Memory B cell (primary cell): Measurements from ENCODE around the gene KLHL3.

Experiments used
- ATAC-seq: fragments of 150-1000 bp; cut with Tn5 transposase; 2 replicates; pipeline ENCODE4 v1.10.0; 2021; ENCODE audit warnings: low read depth, mild to moderate bottlenecking, moderate library complexity
- DNase-seq, 2 donors: peaks; one replicate each; pipeline ENCODE4 v3.0.0; 2022; ENCODE audit warnings: low spot score in 2 of 2
- H3K27ac Mint-ChIP-seq: one replicate; pipeline ENCODE4 v1.8.0; 2022; ENCODE audit warnings: mild to moderate bottlenecking, moderate library complexity, mixed read lengths
- H3K27me3 Mint-ChIP-seq: one replicate; pipeline ENCODE4 v1.8.0; 2022; ENCODE audit warnings: mixed read lengths
- H3K36me3 Mint-ChIP-seq: one replicate; pipeline ENCODE4 v1.8.0; 2022; ENCODE audit warnings: mild to moderate bottlenecking, mixed read lengths
- H3K4me1 Mint-ChIP-seq: one replicate; pipeline ENCODE4 v1.8.0; 2022; ENCODE audit warnings: mixed read lengths
- H3K4me3 Mint-ChIP-seq: one replicate; pipeline ENCODE4 v1.8.0; 2022; ENCODE audit warnings: mild to moderate bottlenecking, moderate library complexity, mixed read lengths
- H3K9me3 Mint-ChIP-seq: one replicate; pipeline ENCODE4 v1.8.0; 2022; ENCODE audit warnings: mixed read lengths

Gene KLHL3

DNA sequence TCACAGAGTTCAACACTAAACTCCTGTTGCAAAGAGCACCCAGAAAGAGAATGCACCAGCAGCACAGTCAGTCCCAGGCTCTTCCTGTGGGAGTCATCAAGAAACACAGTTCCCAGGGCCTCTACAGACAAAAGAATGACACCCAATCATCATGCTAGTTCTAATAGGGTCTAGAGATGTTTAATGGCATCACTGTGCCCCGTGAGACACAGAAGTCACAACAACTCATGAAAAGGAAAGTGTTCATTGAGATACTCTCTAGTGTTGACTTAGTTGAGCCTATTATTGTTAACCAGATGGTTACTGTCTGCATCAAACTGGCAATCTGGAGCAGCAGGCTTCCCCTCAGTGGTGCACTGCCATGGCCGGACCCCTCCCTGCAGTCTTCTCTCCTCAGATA lies 1.6 kb downstream of the KLHL3 start:
- H3K9me3 Mint-ChIP-seq: peaks cover 3% of the 10 kb centered on the region
- H3K36me3 Mint-ChIP-seq: peaks cover 2% of the 10 kb centered on the region
- H3K4me3 Mint-ChIP-seq: no peak overlapping the region
- ATAC-seq (no peak), DNase-seq (no peak)
- H3K27ac Mint-ChIP-seq: no peak overlapping the region
- peaks cover 2% of the 10 kb centered on the region for H3K4me1 Mint-ChIP-seq
- H3K27me3 Mint-ChIP-seq: peaks cover 2% of the 10 kb centered on the region

DNA sequence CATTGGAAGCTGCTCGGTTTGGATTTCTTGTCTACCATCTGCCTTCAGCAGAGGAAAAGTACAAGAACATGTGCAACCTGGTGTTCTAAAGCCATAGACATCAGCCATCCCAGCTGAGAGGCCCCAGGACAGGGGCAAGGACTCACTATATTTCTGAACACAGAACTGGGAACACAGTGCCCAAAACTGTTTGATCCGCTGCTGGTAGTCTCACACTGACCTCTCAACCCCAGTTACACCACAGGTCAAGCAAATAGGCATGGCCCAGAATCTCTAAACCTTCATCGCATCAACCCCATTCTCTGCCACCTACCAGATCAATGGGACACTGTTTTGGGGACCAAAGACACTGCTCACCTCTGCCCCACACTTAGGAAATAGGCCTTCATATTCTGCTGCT lies 2.0 kb downstream of the KLHL3 start:
- no peak for DNase-seq
- H3K27ac Mint-ChIP-seq: no peak overlapping the region
- peaks cover 2% of the 10 kb centered on the region for H3K27me3 Mint-ChIP-seq
- ATAC-seq: no peak
- H3K4me1 Mint-ChIP-seq: peaks cover 2% of the 10 kb centered on the region
- H3K9me3 Mint-ChIP-seq: peaks cover 3% of the 10 kb centered on the region
- H3K4me3 Mint-ChIP-seq: no peak overlapping the region
- peaks cover 2% of the 10 kb centered on the region for H3K36me3 Mint-ChIP-seq

DNA sequence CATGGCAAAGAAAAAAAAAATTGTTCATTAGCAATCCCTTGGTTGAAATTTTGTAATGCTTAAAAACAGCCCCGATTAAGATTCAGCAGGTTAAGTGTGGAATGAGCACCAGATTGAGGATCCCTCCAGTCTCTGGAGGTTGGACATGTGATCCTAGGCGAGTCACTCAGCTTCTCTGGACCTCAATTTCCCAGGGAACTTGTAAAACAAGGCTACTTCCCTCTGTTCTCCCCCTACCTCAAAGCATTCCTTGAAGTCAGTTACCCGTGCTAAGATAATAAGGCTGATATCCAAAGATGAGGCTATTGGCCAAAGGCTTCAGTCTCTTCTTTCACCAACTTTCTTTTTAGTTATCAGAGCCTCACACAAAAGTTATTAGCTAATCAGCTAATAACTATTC lies 2.9 kb downstream of the KLHL3 start:
- H3K36me3 Mint-ChIP-seq: peaks cover 2% of the 10 kb centered on the region
- H3K9me3 Mint-ChIP-seq: peaks cover 3% of the 10 kb centered on the region
- H3K4me1 Mint-ChIP-seq: peaks cover 2% of the 10 kb centered on the region
- no peak overlapping the region for H3K27ac Mint-ChIP-seq
- H3K4me3 Mint-ChIP-seq: no peak overlapping the region
- peaks cover 2% of the 10 kb centered on the region for H3K27me3 Mint-ChIP-seq
- ATAC-seq (no peak), DNase-seq (no peak)

DNA sequence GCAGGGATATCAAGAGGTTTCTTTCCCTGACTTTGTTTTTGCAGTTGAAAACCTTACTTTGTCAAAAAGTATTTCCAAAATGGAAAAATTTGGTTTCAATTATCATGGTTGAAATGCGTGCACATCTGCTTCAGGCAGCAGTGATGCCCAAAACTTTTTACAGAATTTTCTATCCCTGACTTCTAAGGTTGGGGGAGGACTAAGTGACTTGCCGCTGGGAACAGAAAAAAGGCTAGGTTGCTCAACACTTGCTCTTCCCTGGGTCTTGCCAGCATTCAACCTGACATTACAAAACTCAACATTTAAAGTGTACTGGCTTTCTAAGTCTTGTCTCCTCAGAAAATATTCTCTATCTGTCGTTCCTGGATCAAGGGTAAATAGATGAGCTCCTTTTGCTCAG lies 4.7 kb downstream of the KLHL3 start:
- Mint-ChIP-seq H3K4me3 (no peak overlapping the region), H3K4me1 (no peaks in the 10 kb centered on the region), H3K36me3 (no peaks in the 10 kb centered on the region), H3K27me3 (peaks cover 2% of the 10 kb centered on the region), H3K27ac (no peak overlapping the region), H3K9me3 (no peaks in the 10 kb centered on the region)
- no peak for DNase-seq
- ATAC-seq: no peak

- no peaks in the 10 kb centered on the region for H3K4me1 Mint-ChIP-seq
- ATAC-seq (no peak), DNase-seq (no peak)
- no peak overlapping the region for H3K4me3 Mint-ChIP-seq
- H3K27ac Mint-ChIP-seq: no peak overlapping the region
- H3K27me3 Mint-ChIP-seq: peaks cover 2% of the 10 kb centered on the region
- no peaks in the 10 kb centered on the region for H3K36me3 Mint-ChIP-seq
- no peaks in the 10 kb centered on the region for H3K9me3 Mint-ChIP-seq
Observed at GRCh38 chr5:137730336-137730735, 5.6 kb downstream of the KLHL3 start.

GRCh38 chr5:137728048-137728447 lies 7.8 kb downstream of the KLHL3 start:
- DNase-seq (no peak), ATAC-seq (no peak)
- Mint-ChIP-seq H3K4me1 (no peaks in the 10 kb centered on the region), H3K27me3 (no peaks in the 10 kb centered on the region), H3K9me3 (no peaks in the 10 kb centered on the region), H3K27ac (no peak overlapping the region), H3K36me3 (no peaks in the 10 kb centered on the region), H3K4me3 (no peak overlapping the region)

- no peaks in the 10 kb centered on the region for H3K36me3 Mint-ChIP-seq
Observed at GRCh38 chr5:137727623-137728022, 8.3 kb downstream of the KLHL3 start.

GRCh38 chr5:137724251-137724650 lies 11.6 kb downstream of the KLHL3 start:
- no peaks in the 10 kb centered on the region for H3K9me3 Mint-ChIP-seq
- H3K4me1 Mint-ChIP-seq: no peaks in the 10 kb centered on the region
- H3K27ac Mint-ChIP-seq: no peak overlapping the region
- peaks cover 2% of the 10 kb centered on the region for H3K36me3 Mint-ChIP-seq
- no peak for ATAC-seq
- DNase-seq: no peak
- H3K4me3 Mint-ChIP-seq: no peak overlapping the region
- H3K27me3 Mint-ChIP-seq: no peaks in the 10 kb centered on the region

More at GRCh38 chr5:137727623-137728022, 8.3 kb downstream of the KLHL3 start:
- ATAC-seq (no peak), DNase-seq (no peak)
- Mint-ChIP-seq H3K4me1 (no peaks in the 10 kb centered on the region), H3K27me3 (no peaks in the 10 kb centered on the region), H3K9me3 (no peaks in the 10 kb centered on the region), H3K4me3 (no peak overlapping the region), H3K27ac (no peak overlapping the region)

DNA sequence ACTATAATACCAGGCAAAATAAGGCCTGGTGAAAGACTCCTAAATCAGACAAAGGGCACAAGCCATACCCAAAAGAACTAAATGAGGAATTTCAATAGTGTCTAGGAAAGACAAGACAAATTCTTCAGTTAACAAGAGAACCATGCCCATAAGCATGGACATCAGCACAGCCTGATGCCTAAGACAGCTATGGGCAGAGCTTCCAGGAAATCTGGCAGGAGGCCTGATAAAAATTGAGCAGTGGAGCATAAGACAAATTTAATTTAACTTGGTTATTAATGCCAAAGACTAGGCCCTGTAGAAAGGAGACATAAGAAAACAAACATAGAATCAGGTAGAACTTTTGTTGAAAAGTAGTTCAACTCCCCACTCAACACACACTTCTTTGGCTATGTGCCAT lies 17.3 kb downstream of the KLHL3 start:
- no peaks in the 10 kb centered on the region for H3K4me1 Mint-ChIP-seq
- no peak overlapping the region for H3K4me3 Mint-ChIP-seq
- no peak overlapping the region for H3K27ac Mint-ChIP-seq
- H3K9me3 Mint-ChIP-seq: peaks cover 3% of the 10 kb centered on the region
- H3K36me3 Mint-ChIP-seq: peaks cover 2% of the 10 kb centered on the region
- H3K27me3 Mint-ChIP-seq: no peaks in the 10 kb centered on the region
- DNase-seq (no peak), ATAC-seq (no peak)

GRCh38 chr5:137716337-137716736 lies 19.6 kb downstream of the KLHL3 start:
- no peaks in the 10 kb centered on the region for H3K4me1 Mint-ChIP-seq
- H3K27me3 Mint-ChIP-seq: no peaks in the 10 kb centered on the region
- DNase-seq (no peak), ATAC-seq (no peak)
- H3K9me3 Mint-ChIP-seq: peaks cover 3% of the 10 kb centered on the region
- no peak overlapping the region for H3K27ac Mint-ChIP-seq
- H3K36me3 Mint-ChIP-seq: peaks cover 8% of the 10 kb centered on the region
- H3K4me3 Mint-ChIP-seq: no peak overlapping the region

DNA sequence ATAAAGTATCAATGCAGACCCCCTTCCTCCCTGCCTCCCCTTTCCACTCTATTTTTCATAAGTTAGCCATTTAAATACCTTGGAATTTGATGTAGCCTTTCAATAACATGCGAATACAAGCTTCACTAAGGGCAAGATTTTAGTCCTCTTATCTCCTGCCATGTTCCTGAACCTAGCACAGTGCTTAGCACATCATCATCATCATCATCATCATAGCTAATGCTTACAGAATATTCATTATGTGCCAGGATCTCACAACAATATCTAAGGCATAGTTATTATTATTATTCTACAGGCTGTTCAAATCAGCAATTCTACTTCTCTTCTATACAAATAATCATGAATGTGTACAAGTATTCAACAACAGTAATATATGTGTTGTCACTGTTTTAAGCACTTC lies 20.4 kb downstream of the KLHL3 start:
- H3K9me3 Mint-ChIP-seq: peaks cover 3% of the 10 kb centered on the region
- no peak overlapping the region for H3K4me3 Mint-ChIP-seq
- DNase-seq (no peak), ATAC-seq (no peak)
- no peaks in the 10 kb centered on the region for H3K4me1 Mint-ChIP-seq
- H3K27me3 Mint-ChIP-seq: peaks cover 3% of the 10 kb centered on the region
- no peak overlapping the region for H3K27ac Mint-ChIP-seq
- peaks cover 13% of the 10 kb centered on the region for H3K36me3 Mint-ChIP-seq

DNA sequence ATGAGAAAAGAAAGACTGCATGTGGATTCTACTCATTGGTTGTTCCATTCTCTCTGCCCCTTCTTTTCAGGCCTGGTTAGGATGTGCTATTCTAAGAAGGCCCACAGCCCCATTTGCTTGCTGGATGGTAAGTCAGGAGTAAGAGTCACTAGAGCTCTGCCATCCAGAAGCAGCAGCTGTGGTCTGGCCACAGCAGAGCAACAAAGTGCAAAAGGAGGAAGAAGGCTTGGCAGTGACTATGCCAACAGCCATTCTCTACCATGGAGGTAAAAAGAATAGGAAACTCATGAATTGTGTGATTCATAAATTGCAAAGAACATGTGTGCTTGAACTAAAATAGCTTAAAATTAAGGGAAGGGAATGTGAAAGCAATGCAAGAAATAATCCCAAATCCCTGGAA lies 20.9 kb downstream of the KLHL3 start:
- Mint-ChIP-seq H3K4me3 (no peak overlapping the region), H3K9me3 (peaks cover 3% of the 10 kb centered on the region), H3K27ac (no peak overlapping the region), H3K36me3 (peaks cover 13% of the 10 kb centered on the region), H3K27me3 (peaks cover 3% of the 10 kb centered on the region), H3K4me1 (no peaks in the 10 kb centered on the region)
- DNase-seq (no peak), ATAC-seq (no peak)

DNA sequence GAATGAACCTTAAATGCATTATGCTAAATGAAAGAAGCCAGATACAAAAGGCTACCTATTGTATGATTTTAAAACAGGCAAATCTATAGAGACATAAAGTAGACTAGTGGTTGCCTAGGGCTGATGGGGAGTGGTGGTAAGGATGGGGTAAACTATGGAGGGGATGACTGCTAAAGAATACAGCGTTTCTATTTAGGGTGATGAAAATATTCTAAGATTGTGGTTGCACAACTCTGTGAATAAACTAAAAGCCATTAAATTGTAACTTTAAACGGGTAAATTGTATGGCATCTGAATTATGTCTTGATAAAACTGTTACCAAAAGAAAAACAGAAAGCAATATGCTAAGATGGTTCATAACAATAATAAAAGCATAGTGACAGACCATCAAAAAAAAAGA lies 21.4 kb downstream of the KLHL3 start:
- H3K9me3 Mint-ChIP-seq: peaks cover 3% of the 10 kb centered on the region
- DNase-seq: no peak
- no peak overlapping the region for H3K4me3 Mint-ChIP-seq
- peaks cover 3% of the 10 kb centered on the region for H3K27me3 Mint-ChIP-seq
- no peak for ATAC-seq
- H3K27ac Mint-ChIP-seq: no peak overlapping the region
- H3K36me3 Mint-ChIP-seq: peaks cover 11% of the 10 kb centered on the region
- no peaks in the 10 kb centered on the region for H3K4me1 Mint-ChIP-seq

DNA sequence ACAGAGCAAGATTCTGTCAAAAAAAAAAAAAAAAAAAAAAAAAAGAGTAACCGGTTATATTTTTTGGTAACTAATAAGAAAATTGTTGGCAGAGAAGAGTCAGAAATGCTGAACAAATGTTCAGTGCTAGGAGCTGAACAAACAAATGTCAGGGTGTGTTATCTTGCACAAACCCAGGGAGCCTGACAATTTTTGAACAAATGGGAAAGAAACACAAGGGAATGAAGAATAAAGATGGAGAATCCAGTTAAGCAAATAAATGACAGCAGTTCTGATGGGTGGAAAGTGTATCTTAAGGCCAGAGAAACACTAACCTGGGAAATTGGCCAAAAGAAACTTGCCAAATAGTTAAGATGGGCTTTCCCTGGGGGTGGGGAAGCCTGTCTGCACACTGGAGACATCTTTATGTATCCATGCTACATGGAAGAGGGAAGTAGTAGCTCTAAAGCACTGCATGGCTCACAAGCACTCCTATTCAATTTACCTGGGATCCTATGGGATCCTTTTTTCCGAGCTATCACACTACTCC lies 23.7 kb downstream of the KLHL3 start:
- Mint-ChIP-seq H3K4me3 (no peak overlapping the region), H3K4me1 (no peaks in the 10 kb centered on the region), H3K27ac (no peak overlapping the region), H3K9me3 (peaks cover 3% of the 10 kb centered on the region), H3K27me3 (peaks cover 3% of the 10 kb centered on the region), H3K36me3 (peaks cover 13% of the 10 kb centered on the region)
- ATAC-seq (no peak), DNase-seq (no peak)

- no peaks in the 10 kb centered on the region for H3K4me1 Mint-ChIP-seq
- H3K27me3 Mint-ChIP-seq: peaks cover 3% of the 10 kb centered on the region
- no peak for ATAC-seq
- peaks cover 16% of the 10 kb centered on the region for H3K36me3 Mint-ChIP-seq
- peaks cover 3% of the 10 kb centered on the region for H3K9me3 Mint-ChIP-seq
- no peak overlapping the region for H3K4me3 Mint-ChIP-seq
- no peak overlapping the region for H3K27ac Mint-ChIP-seq
- no peak for DNase-seq
Observed at GRCh38 chr5:137710086-137710485, 25.8 kb downstream of the KLHL3 start.
